Testis (tissue), 2 donors: Measurements from ENCODE around the gene PDHX.

Experiments
- POLR2A ChIP-seq: fragments of 450-650 bp; IDR thresholded peaks from one replicate; pipeline ENCODE4 v1.6.1; 2017; ENCODE audit warnings: antibody characterized with exemption, mild to moderate bottlenecking, moderate library complexity
- TF ChIP-seq, protein P1 (sequence below), 3 experiments: fragments of 450-650 bp in 2 of 3; fragments of 200-600 bp in 1 of 3; sonication (generic) in 1 of 3; IDR thresholded peaks; one replicate each; pipeline ENCODE4 v1.5.1; 2016 to 2019; ENCODE audit warnings: antibody characterized with exemption in 3 of 3, mild to moderate bottlenecking in 2 of 3, moderate library complexity in 1 of 3

DNA sequence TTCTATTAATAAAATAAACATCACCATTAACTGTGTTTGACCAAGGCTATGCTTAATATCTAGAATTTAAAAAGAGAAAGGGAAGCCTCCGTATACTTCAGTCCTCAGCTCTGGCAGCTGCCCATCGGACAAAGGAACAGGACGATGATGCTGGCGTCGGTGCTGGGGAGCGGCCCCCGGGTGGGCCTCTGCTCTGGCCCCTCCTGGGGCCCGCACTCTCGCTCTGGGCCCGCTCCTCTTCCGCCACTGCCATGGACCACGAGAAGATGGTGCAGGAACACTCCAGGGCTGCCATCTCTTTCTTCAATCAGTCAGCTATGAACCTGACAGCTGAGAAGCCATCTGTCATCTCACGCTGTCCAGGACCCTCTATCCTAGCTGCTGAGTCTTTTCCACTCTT, 25.3 kb downstream of the PDHX start:
- no peak for TF ChIP-seq POLR2A
- TF ChIP-seq, protein P1, sequence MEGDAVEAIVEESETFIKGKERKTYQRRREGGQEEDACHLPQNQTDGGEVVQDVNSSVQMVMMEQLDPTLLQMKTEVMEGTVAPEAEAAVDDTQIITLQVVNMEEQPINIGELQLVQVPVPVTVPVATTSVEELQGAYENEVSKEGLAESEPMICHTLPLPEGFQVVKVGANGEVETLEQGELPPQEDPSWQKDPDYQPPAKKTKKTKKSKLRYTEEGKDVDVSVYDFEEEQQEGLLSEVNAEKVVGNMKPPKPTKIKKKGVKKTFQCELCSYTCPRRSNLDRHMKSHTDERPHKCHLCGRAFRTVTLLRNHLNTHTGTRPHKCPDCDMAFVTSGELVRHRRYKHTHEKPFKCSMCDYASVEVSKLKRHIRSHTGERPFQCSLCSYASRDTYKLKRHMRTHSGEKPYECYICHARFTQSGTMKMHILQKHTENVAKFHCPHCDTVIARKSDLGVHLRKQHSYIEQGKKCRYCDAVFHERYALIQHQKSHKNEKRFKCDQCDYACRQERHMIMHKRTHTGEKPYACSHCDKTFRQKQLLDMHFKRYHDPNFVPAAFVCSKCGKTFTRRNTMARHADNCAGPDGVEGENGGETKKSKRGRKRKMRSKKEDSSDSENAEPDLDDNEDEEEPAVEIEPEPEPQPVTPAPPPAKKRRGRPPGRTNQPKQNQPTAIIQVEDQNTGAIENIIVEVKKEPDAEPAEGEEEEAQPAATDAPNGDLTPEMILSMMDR (IDR thresholded peaks at IDR 0.05) = no peak
